Tibial nerve (tissue), 4 donors: ENCODE data around the gene KIDINS220.

Experiments used
- EP300 ChIP-seq, 2 donors: sonication (generic); formaldehyde crosslinking; IDR thresholded peaks; one replicate each; pipeline ENCODE4 v1.6.1; 2017; ENCODE audit warnings: antibody characterized with exemption in 2 of 2, mild to moderate bottlenecking in 1 of 2
- POLR2A ChIP-seq, 2 donors: fragments of 450-650 bp; IDR thresholded peaks; one replicate each; pipeline ENCODE4 v1.6.1; 2017; ENCODE audit warnings: antibody characterized with exemption in 2 of 2, mild to moderate bottlenecking in 2 of 2, moderate library complexity in 2 of 2
- TF ChIP-seq, protein P1 (sequence below), 5 experiments: fragments of 200-600 bp in 3 of 5; fragments of 450-650 bp in 2 of 5; sonication (generic) in 3 of 5; IDR thresholded peaks; one replicate each; pipeline ENCODE4 v1.5.1; 2016 to 2019; ENCODE audit warnings: antibody characterized with exemption in 5 of 5, mild to moderate bottlenecking in 3 of 5, moderate library complexity in 2 of 5

DNA sequence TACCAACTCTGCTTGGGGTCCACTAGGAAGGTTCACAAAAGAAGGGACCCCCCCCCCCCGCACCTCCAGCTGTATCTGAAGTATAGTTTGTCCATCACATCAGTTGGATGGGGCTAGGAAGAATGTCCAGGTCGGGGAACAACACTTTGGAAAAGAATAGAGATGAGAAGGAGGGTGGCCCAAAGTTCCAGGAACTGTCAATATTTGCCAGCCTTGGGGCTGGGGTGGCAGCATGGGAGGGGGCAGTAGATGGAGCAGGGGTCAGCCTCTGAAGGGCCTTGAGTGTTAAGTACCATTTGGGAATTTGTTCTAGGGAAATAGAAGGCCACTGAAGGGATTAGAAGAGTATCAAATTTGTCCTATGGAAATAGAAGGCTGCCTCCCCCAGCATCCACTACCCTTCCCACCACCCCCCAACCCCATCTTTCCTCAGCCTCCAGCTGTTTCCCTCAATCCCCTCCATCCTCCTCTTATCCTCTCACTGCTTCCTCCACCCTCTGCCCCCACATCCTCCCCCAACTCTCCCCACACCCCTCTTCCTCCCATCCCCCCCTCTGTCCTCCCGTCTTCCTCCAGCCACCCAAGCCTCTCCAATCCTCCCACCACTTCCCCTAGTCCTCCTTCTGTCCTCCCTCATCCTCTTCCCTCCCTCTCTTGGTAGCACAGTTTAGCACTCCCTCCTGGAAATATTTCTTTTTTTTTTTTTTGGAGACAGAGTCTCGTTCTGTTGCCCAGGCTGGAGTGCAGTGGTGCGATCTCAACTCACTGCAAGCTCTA lies 2.0 kb upstream of the KIDINS220 start:
- TF ChIP-seq EP300 (IDR thresholded peaks at IDR 0.05) = no peak
- TF ChIP-seq, protein P1, sequence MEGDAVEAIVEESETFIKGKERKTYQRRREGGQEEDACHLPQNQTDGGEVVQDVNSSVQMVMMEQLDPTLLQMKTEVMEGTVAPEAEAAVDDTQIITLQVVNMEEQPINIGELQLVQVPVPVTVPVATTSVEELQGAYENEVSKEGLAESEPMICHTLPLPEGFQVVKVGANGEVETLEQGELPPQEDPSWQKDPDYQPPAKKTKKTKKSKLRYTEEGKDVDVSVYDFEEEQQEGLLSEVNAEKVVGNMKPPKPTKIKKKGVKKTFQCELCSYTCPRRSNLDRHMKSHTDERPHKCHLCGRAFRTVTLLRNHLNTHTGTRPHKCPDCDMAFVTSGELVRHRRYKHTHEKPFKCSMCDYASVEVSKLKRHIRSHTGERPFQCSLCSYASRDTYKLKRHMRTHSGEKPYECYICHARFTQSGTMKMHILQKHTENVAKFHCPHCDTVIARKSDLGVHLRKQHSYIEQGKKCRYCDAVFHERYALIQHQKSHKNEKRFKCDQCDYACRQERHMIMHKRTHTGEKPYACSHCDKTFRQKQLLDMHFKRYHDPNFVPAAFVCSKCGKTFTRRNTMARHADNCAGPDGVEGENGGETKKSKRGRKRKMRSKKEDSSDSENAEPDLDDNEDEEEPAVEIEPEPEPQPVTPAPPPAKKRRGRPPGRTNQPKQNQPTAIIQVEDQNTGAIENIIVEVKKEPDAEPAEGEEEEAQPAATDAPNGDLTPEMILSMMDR (IDR thresholded peaks at IDR 0.05) = no peak
- TF ChIP-seq POLR2A (IDR thresholded peaks at IDR 0.05) = no peak
